Heart left ventricle (tissue), 16 donors: Measurements from ENCODE around the gene CRELD2. TPM values are rescaled to one million over a fixed set of nuclear protein-coding genes. Genes with fewer than 3 reads are reported as not detected.

Experiments used
- ATAC-seq, 4 donors: fragments of 200-7000 bp; cut with Tn5 transposase; one replicate each; pipeline ENCODE4 v1.9.1; 2020 to 2022; ENCODE audit warnings: moderate library complexity in 4 of 4, mild to moderate bottlenecking in 3 of 4, moderate number of reproducible peaks in 1 of 4
- DNase-seq, 5 donors: peaks; one replicate each; pipeline ENCODE4 v3.0.0-alpha.2; 2020
- H3K27ac ChIP-seq, 12 donors: fragments of 200-600 bp; sonication (generic) in 4 of 12; one replicate each; pipeline versions ENCODE4 v1.5.0 to v1.8.0; 2016 to 2022; ENCODE audit warnings: mild to moderate bottlenecking in 2 of 12
- H3K27me3 ChIP-seq, 9 donors: fragments of 200-600 bp; sonication (generic) in 2 of 9; one replicate each; pipeline versions ENCODE4 v1.5.1 to v1.8.0; 2016 to 2022; ENCODE audit warnings: mild to moderate bottlenecking in 3 of 9
- H3K36me3 ChIP-seq, 9 donors: fragments of 200-600 bp; sonication (generic) in 2 of 9; one replicate each; pipeline versions ENCODE4 v1.5.0 to v1.8.0; 2018 to 2022; ENCODE audit warnings: mild to moderate bottlenecking in 2 of 9
- H3K4me1 ChIP-seq, 12 donors: fragments of 200-600 bp; sonication (generic) in 4 of 12; one replicate each; pipeline versions ENCODE4 v1.5.0 to v1.8.0; 2016 to 2022; ENCODE audit warnings: mild to moderate bottlenecking in 3 of 12
- H3K4me3 ChIP-seq, 12 donors: fragments of 200-600 bp; sonication (generic) in 4 of 12; one replicate each; pipeline versions ENCODE4 v1.5.0 to v1.8.0; 2017 to 2022; ENCODE audit warnings: mild to moderate bottlenecking in 9 of 12, moderate library complexity in 4 of 12
- H3K9me3 ChIP-seq, 12 donors: fragments of 200-600 bp; sonication (generic) in 4 of 12; one replicate each; pipeline versions ENCODE4 v1.5.0 to v1.8.0; 2016 to 2022; ENCODE audit warnings: mild to moderate bottlenecking in 1 of 12
- CTCF ChIP-seq, 12 donors: fragments of 200-600 bp; sonication (generic) in 4 of 12; IDR thresholded peaks; one replicate each; pipeline versions ENCODE4 v1.5.0 to v1.8.0; 2018 to 2022; ENCODE audit warnings: antibody characterized with exemption in 12 of 12, mild to moderate bottlenecking in 5 of 12
- POLR2A ChIP-seq, 2 donors: fragments of 450-650 bp; IDR thresholded peaks; one replicate each; pipeline ENCODE4 v1.6.1; 2017; ENCODE audit warnings: antibody characterized with exemption in 2 of 2, mild to moderate bottlenecking in 2 of 2, moderate library complexity in 2 of 2
- WGBS, 4 donors: extraction: QIAGEN DNeasy Blood & Tissue Kit in 2 of 4; methylation state at CpG; one replicate each; pipeline versions ENCODE4 v1.1.5 to v1.1.7; 2013 to 2018; 5-methylcytosine and 5-hydroxymethylcytosine counted together
- intact Hi-C, 10 donors: fragments of 100-400 bp; cut with DNase I; formaldehyde crosslinking; loops; one replicate each; pipeline versions ENCODE4 v1.11.1 to v1.14.2; 2022
- polyA plus RNA-seq, 2 donors: library from polyadenylated mRNA; stranded (reverse); fragments of 200-250 nt; gene quantifications; one replicate each; pipeline ENCODE4 v1.2.3, GENCODE V29; 2013
- total RNA-seq, 9 donors: library from RNA; depleted of rRNA in 2 of 9; stranded (reverse); fragments of >200 nt in 2 of 9; fragmentation: NEBNext Ultra II Directional in 3 of 9; extraction: Animal tissue kit (Norgen Biotek cat#: 25700) in 3 of 9; gene quantifications; one replicate each; pipeline versions ENCODE4 v1.1.0 to v1.2.4, GENCODE V29; 2016 to 2023
- donor health status: ischemic (EF 13 %, LVEDD 7.1; RV severe dilation, severe dysfunction).
- donor health status: healthy with polysubstance abuse.
- donor health status: DM: no; HTN: yes; CAD: no.
- donor health status: DM: no; HTN: no; CAD: no.
- donor health status: ischemic (EF 25% LVEDD 6.9; RV normal size, moderate dysfunction).
- donor health status: ischemic (EF 25% LVEDD 5.7; RV mildly dilated, moderate dysfunction).
- donor health status: healthy.
- donor health status: DM: yes; HTN: yes; CAD: no.
- donor health status: ischemic (EF 35%, LVEDD 5.7; RV mildly dilated, moderate dysfunction).
- donor health status: nonischemic (EF 11% LVEDD 7.7; RV severe dilation, severe dysfunction).
- donor health status: DM: yes; HTN: yes; CAD: no.
- donor health status: PGD.
- donor health status: ischemic (EF 29% LVEDD 5.4; RV normal size, mild dysfunction).
- donor health status: nonischemic (EF 23%, LVEDD 6.1; RV moderate dilation, normal function).

The CRELD2 gene
- total and polyA plus RNA-seq, 11 donors = 15.0 to 70.3 (median 21.6) TPM

- peak in 1 of 2 donors; percentile 68 for TF ChIP-seq POLR2A (IDR thresholded peaks at IDR 0.05)
- no peak for TF ChIP-seq CTCF (IDR thresholded peaks at IDR 0.05)
- intact Hi-C loops = no loop called here
- H3K4me1 ChIP-seq = peaks cover 24 to 72% (median 56%) of the 10 kb centered on the region in 12 donors
- H3K4me3 ChIP-seq = peak overlapping the region; percentile 72 to 99 (median 90)
- H3K9me3 ChIP-seq = no peaks in the 10 kb centered on the region
- peaks cover 5 to 41% (median 18%) of the 10 kb centered on the region in 9 donors for H3K36me3 ChIP-seq
- peak; percentile 53 to 80 (median 57) for ATAC-seq
- no peaks in the 10 kb centered on the region for H3K27me3 ChIP-seq
- H3K27ac ChIP-seq = peak overlapping the region; percentile 83 to 100 (median 96)
- peak; percentile 92 to 94 (median 94) for DNase-seq
- 0 to 2% (median 1%) methylated on average over 30 to 70 of the region's 70 CpGs for WGBS, 4 donors
Measured at GRCh38 chr22:49962012-49962750, 43.7 kb downstream of the CRELD2 start.

DNA sequence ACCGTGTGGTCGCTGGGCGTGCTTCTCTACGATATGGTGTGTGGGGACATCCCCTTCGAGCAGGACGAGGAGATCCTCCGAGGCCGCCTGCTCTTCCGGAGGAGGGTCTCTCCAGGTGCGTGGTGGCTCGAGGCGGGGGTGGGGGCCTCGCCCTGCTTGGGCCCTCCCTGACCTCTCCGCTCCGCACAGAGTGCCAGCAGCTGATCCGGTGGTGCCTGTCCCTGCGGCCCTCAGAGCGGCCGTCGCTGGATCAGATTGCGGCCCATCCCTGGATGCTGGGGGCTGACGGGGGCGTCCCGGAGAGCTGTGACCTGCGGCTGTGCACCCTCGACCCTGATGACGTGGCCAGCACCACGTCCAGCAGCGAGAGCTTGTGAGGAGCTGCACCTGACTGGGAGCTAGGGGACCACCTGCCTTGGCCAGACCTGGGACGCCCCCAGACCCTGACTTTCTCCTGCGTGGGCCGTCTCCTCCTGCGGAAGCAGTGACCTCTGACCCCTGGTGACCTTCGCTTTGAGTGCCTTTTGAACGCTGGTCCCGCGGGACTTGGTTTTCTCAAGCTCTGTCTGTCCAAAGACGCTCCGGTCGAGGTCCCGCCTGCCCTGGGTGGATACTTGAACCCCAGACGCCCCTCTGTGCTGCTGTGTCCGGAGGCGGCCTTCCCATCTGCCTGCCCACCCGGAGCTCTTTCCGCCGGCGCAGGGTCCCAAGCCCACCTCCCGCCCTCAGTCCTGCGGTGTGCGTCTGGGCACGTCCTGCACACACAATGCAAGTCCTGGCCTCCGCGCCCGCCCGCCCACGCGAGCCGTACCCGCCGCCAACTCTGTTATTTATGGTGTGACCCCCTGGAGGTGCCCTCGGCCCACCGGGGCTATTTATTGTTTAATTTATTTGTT is 44.6 kb downstream of the CRELD2 start:
- Histone ChIP-seq H3K4me1 (peaks cover 24 to 81% (median 64%) of the 10 kb centered on the region in 12 donors), H3K36me3 (peaks cover 5 to 41% (median 18%) of the 10 kb centered on the region in 9 donors), H3K27me3 (no peaks in the 10 kb centered on the region), H3K9me3 (no peaks in the 10 kb centered on the region), H3K27ac (peak overlapping the region; percentile 73 to 100 (median 96)), H3K4me3 (peak overlapping the region; percentile 72 to 99 (median 90))
- DNase-seq = peak; percentile 26 to 69 (median 48)
- ATAC-seq = no peak
- intact Hi-C loops = no loop called here
- WGBS, 4 donors = 43 to 60% (median 53%) methylated on average over 40 to 63 of the region's 63 CpGs
- no peak for TF ChIP-seq CTCF (IDR thresholded peaks at IDR 0.05)
- TF ChIP-seq POLR2A (IDR thresholded peaks at IDR 0.05) = no peak

- H3K4me1 ChIP-seq = peaks cover 24 to 85% (median 70%) of the 10 kb centered on the region in 12 donors
- peak overlapping the region in 11 of 12 donors; percentile 83 to 100 (median 96) for H3K27ac ChIP-seq
- intact Hi-C loops = no loop called here
- H3K36me3 ChIP-seq = peaks cover 5 to 41% (median 18%) of the 10 kb centered on the region in 9 donors
- H3K4me3 ChIP-seq = peak overlapping the region; percentile 72 to 99 (median 90)
- ATAC-seq (no peak), DNase-seq (peak in 4 of 5 donors; percentile 7 to 58 (median 28))
- no peaks in the 10 kb centered on the region for H3K9me3 ChIP-seq
- no peaks in the 10 kb centered on the region for H3K27me3 ChIP-seq
- 57 to 69% (median 66%) methylated on average over 6 of the region's 6 CpGs for WGBS, 4 donors
- no peak for TF ChIP-seq POLR2A (IDR thresholded peaks at IDR 0.05)
Measured at GRCh38 chr22:49963647-49964026, 45.2 kb downstream of the CRELD2 start.

DNA sequence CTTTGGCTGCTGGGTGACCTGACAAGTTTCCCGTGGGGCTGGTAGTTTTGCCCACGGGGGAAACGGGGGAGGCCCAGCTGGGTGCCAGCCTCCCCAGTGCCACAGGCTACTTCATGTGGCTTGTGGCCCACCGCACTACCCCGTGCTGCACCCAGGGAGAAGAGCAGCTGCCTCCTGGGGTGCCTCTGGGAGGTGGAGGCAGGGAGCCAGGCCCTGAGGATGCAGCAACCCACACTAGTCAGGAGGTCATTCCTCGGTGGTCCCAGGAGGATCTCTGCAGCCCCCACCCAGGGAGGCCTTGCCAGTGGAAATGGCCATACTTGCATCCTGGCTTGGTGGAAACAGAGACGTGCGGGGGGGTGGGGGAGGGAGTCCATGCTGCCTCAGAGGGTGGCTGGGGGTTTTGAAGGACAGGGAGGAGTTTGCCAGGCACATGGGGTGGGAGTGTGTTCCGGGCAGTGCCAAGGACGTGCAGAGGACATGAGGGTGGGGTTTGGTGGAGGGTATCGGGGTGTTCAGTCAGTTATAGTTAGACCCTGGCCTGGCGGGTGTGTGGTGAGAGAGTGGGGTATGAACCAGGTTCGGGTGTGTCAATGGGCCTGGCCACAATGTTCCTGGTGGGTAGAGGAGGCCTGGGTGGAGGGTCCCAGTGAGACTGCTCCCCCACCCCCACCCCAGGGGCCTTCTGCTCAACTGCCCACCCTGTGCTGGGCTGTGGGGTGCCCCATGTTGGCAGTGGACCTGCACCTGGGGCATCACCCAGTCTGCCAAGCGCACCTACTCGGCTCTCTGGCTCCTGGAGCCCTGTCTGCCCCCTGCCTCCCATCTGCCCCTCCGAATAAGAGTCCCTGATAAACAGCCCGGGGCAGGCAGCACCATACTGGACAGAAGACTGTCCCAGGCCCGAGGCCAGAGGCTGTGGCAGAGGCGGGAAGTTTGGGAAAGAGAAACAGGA is 46.0 kb downstream of the CRELD2 start:
- WGBS, 4 donors = 48 to 57% (median 51%) methylated on average over 15 to 19 of the region's 19 CpGs
- Histone ChIP-seq H3K4me1 (peaks cover 24 to 83% (median 65%) of the 10 kb centered on the region in 12 donors), H3K4me3 (peak overlapping the region in 8 of 12 donors; percentile 72 to 99 (median 92)), H3K27ac (peak overlapping the region in 11 of 12 donors; percentile 34 to 99 (median 95)), H3K36me3 (peaks cover 5 to 41% (median 18%) of the 10 kb centered on the region in 9 donors), H3K27me3 (no peaks in the 10 kb centered on the region), H3K9me3 (no peaks in the 10 kb centered on the region)
- no peak for TF ChIP-seq CTCF (IDR thresholded peaks at IDR 0.05)
- no peak for TF ChIP-seq POLR2A (IDR thresholded peaks at IDR 0.05)
- ATAC-seq (no peak), DNase-seq (peak in 3 of 5 donors; percentile 16 to 29 (median 27))
- intact Hi-C loops = loop anchor here in 2 of 10 donors (5.0 kb wide), 1 partner anchor 32 kb away; no protein-coding TSS in a partner anchor
